CD4-positive, alpha-beta memory T cell (primary cell): Measurements from ENCODE around the gene VWA1. TPM values are rescaled to one million over a fixed set of nuclear protein-coding genes. Genes with fewer than 3 reads are reported as not detected.
A peak's percentile ranks its signal among the peaks of the same experiment; 100 is the strongest.
"Not testable (repeated sequence)": the region's sequence is repeated elsewhere in the genome, so short reads cannot be mapped to it uniquely, and the experiment has no call there.

Experiments
- CTCF ChIA-PET: fragments of 350-600 bp; sonication (Branson Sonifier 250); formaldehyde crosslinking; loops from one replicate; lab custom pipeline; 2021; ENCODE audit warnings: inconsistent platforms; ENCODE audit not compliant: partially characterized antibody; lab: Charles Lee
- POLR2A ChIA-PET: fragments of 350-600 bp; sonication (Branson Sonifier 250); formaldehyde crosslinking; loops from one replicate; lab custom pipeline; 2021; ENCODE audit not compliant: partially characterized antibody; lab: Charles Lee
- DNase-seq, 5 donors: peaks; one replicate each; pipeline versions ENCODE4 v3.0.0 to v3.0.0-alpha.2; 2020 to 2022; ENCODE audit warnings: mixed read lengths in 1 of 5
- H3K27ac ChIP-seq: one replicate; pipeline ENCODE4 v1.7.0; 2013; ENCODE audit warnings: low read depth, low read length
- H3K27me3 ChIP-seq: 2 replicates; pipeline ENCODE4 v1.7.0; 2013; ENCODE audit warnings: mild to moderate bottlenecking, low read length, moderate library complexity; ENCODE audit not compliant: insufficient read depth
- H3K36me3 ChIP-seq: 2 replicates; pipeline ENCODE4 v1.7.0; 2013; ENCODE audit warnings: mild to moderate bottlenecking, low read length, moderate library complexity; ENCODE audit not compliant: insufficient read depth
- H3K4me1 ChIP-seq: 2 replicates; pipeline ENCODE4 v1.7.0; 2013; ENCODE audit warnings: mild to moderate bottlenecking, low read length, moderate library complexity; ENCODE audit not compliant: insufficient read depth
- H3K4me3 ChIP-seq, 2 donors: one replicate each; pipeline ENCODE4 v1.7.0; 2013; ENCODE audit warnings: low read length in 2 of 2, mild to moderate bottlenecking in 1 of 2
- H3K9me3 ChIP-seq, 2 donors: one replicate each; pipeline ENCODE4 v1.7.0; 2013; ENCODE audit warnings: low read length in 2 of 2, control low read depth in 1 of 2; ENCODE audit not compliant: control insufficient read depth in 1 of 2
- H3K27ac Mint-ChIP-seq, 7 donors: one replicate each; pipeline ENCODE4 v1.8.0; 2020 to 2021; ENCODE audit warnings: mixed read lengths in 7 of 7, mild to moderate bottlenecking in 6 of 7, inconsistent platforms in 3 of 7, moderate library complexity in 3 of 7
- H3K27me3 Mint-ChIP-seq, 2 donors: one replicate each; pipeline ENCODE4 v1.8.0; 2020 to 2021; ENCODE audit warnings: mixed read lengths in 2 of 2
- H3K36me3 Mint-ChIP-seq, 2 donors: one replicate each; pipeline ENCODE4 v1.8.0; 2020 to 2021; ENCODE audit warnings: mixed read lengths in 2 of 2, inconsistent platforms in 1 of 2, mild to moderate bottlenecking in 1 of 2
- H3K4me1 Mint-ChIP-seq, 4 donors: one replicate each; pipeline ENCODE4 v1.8.0; 2020 to 2021; ENCODE audit warnings: mixed read lengths in 4 of 4, mild to moderate bottlenecking in 1 of 4
- H3K4me3 Mint-ChIP-seq, 8 donors: one replicate each; pipeline ENCODE4 v1.8.0; 2020 to 2021; ENCODE audit warnings: mixed read lengths in 8 of 8, mild to moderate bottlenecking in 7 of 8, moderate library complexity in 6 of 8, inconsistent platforms in 3 of 8
- H3K9me3 Mint-ChIP-seq, 8 donors: one replicate each; pipeline ENCODE4 v1.8.0; 2020 to 2021; ENCODE audit warnings: mixed read lengths in 8 of 8, mild to moderate bottlenecking in 5 of 8, inconsistent platforms in 3 of 8, moderate library complexity in 1 of 8
- intact Hi-C: fragments of 100-400 bp; cut with micrococcal nuclease; formaldehyde crosslinking; loops from one replicate; pipeline ENCODE4 v1.15.1; 2023
- polyA plus RNA-seq, 2 donors: library from polyadenylated mRNA; unstranded; fragments of 300-500 nt; fragmentation: Illumina TruSeq; gene quantifications; one replicate each; pipeline ENCODE4 v1.2.3, GENCODE V29; 2021
- total RNA-seq, 2 experiments: library from RNA; stranded (reverse); gene quantifications; one replicate each; pipeline ENCODE4 v1.2.3, GENCODE V29; 2021

VWA1 gene
- total and polyA plus RNA-seq, 4 experiments from 2014 or later, result not detected

DNA sequence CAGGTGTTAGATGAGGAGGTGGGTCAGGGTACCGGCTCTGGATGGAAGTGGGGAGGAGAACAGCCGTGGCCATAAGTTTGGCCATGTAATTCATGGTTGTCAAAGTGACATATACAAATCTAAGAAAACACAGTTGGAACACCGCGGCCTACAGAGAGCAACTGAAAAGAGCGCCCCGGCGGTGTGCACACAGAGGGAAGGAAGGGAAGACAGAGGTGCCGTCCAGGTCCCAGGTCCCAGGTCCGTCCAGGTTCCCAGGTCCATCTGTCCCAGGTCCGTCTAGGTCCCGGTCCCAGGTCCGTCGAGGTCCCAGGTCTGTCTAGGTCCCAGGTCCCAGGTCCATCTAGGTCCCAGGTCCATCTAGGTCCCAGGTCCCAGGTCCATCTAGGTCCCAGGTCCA lies 23.9 kb upstream of the VWA1 start:
- CTCF ChIA-PET, result no interaction called here
- peaks cover 9 to 26% (median 16%) of the 10 kb centered on the region in 4 donors for H3K4me1 Mint-ChIP-seq
- no peaks in the 10 kb centered on the region for H3K27me3 Mint-ChIP-seq
- H3K4me3 Mint-ChIP-seq, result peak overlapping the region in 1 of 8 donors; percentile 33
- H3K27ac ChIP-seq, result no peak overlapping the region
- H3K27me3 ChIP-seq, result no peaks in the 10 kb centered on the region
- peaks cover 16% of the 10 kb centered on the region for H3K4me1 ChIP-seq
- H3K4me3 ChIP-seq, result no peak overlapping the region
- peaks cover 0 to 3% (median 0%) of the 10 kb centered on the region in 8 donors for H3K9me3 Mint-ChIP-seq
- POLR2A ChIA-PET, result interaction anchor here (1.1 kb wide), 1 partner anchor 9 kb away, joined by 3 read pairs; no protein-coding TSS in a partner anchor
- no peak for DNase-seq
- intact Hi-C loops, result no loop called here
- no peaks in the 10 kb centered on the region for H3K36me3 ChIP-seq
- H3K27ac Mint-ChIP-seq, result peak overlapping the region in 4 of 7 donors; percentile 29 to 80 (median 61)
- no peaks in the 10 kb centered on the region for H3K9me3 ChIP-seq
- H3K36me3 Mint-ChIP-seq, result peaks cover 0 to 11% of the 10 kb centered on the region in 2 donors

DNA sequence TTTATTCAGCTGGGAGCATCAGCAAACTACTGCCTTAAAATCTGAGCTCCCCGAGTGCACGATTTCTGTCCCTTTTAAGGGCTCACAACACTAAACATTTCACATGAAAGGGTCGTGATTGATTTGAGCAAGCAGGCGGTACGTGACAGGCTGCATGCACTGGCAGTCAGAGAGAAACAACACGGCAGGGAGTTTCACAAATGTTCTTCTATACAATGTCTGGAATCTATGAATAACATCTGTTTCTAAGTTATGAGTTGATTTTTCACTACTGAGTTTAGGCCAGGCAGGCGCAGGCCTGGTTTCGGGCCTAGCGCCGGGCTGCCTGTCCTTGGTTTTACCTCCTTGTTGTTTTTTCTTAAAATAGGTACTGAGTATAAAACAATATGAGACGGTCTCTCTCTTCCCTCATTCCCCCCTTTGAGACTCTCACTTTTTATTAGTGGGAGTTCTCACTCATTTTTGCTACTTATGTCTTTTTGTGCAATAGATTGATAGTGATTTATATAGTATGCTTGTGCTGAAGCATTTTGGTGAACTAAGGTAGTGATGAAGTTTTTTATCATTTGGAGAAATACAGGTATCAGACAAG lies 23.1 kb upstream of the VWA1 start:
- H3K4me3 ChIP-seq, H3K36me3 ChIP-seq, H3K27me3 Mint-ChIP-seq, H3K9me3 Mint-ChIP-seq, CTCF ChIA-PET, H3K4me3 Mint-ChIP-seq, H3K27me3 ChIP-seq, H3K36me3 Mint-ChIP-seq, H3K27ac ChIP-seq, POLR2A ChIA-PET, H3K9me3 ChIP-seq, DNase-seq, intact Hi-C loops: not testable (repeated sequence)
- H3K27ac Mint-ChIP-seq, result peak overlapping the region in 1 of 7 donors; percentile 44
- H3K4me1 ChIP-seq, result peaks cover 16% of the 10 kb centered on the region
- peaks cover 6 to 26% (median 12%) of the 10 kb centered on the region in 4 donors for H3K4me1 Mint-ChIP-seq

DNA sequence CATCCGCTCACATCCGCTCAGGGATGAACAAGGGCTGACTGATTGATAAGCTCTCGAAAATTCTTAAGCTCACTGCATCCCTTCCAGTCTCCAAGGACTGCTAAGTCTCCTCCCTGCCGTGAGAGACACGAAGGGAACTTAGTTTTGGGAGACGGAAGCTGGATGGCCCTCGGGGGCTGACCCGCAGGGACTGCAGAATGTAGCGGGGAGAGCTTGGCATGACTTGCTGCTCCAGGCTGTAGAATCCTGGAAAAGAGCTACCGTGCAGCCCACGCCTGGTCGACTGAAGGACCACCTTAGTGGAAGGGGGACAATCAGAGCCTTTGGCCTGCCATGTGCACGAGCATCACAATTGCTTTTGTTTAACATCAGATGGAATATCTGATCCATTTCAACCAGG lies 19.7 kb upstream of the VWA1 start:
- Histone ChIP-seq H3K36me3 (no peaks in the 10 kb centered on the region), H3K4me3 (no peak overlapping the region), H3K27me3 (no peaks in the 10 kb centered on the region), H3K9me3 (no peaks in the 10 kb centered on the region), H3K27ac (no peak overlapping the region), H3K4me1 (no peaks in the 10 kb centered on the region)
- peaks cover 0 to 3% (median 0%) of the 10 kb centered on the region in 8 donors for H3K9me3 Mint-ChIP-seq
- intact Hi-C loops, result no loop called here
- CTCF ChIA-PET, result interaction anchor here (1.2 kb wide), 1 partner anchor 8 kb away, joined by 3 read pairs; no protein-coding TSS in a partner anchor
- H3K4me1 Mint-ChIP-seq, result peaks cover 0 to 8% (median 1%) of the 10 kb centered on the region in 4 donors
- no peak overlapping the region for H3K4me3 Mint-ChIP-seq
- H3K27me3 Mint-ChIP-seq, result peaks cover 0 to 7% of the 10 kb centered on the region in 2 donors
- no peaks in the 10 kb centered on the region for H3K36me3 Mint-ChIP-seq
- H3K27ac Mint-ChIP-seq, result no peak overlapping the region
- POLR2A ChIA-PET, result no interaction called here
- no peak for DNase-seq

DNA sequence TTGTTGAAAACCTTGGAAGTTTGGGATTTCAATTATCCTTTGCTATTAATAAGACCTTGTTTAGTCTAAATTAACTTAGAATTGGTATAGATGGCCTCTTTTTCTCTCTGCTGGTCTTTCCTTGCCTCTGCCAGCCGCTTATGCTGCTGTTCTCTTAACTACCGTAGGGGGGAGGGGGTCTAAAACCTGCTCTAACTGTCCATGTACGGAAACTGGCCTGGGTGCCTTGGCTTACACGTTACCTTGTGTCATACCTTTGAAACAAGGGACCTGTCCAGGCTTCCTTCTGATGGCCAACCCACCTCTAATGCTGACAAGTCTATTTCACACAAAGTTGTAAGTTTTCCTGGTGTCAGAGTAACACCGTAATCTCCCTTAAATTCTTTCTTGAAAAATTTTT lies 18.1 kb upstream of the VWA1 start:
- POLR2A ChIA-PET, H3K36me3 ChIP-seq, H3K27me3 Mint-ChIP-seq, H3K4me1 Mint-ChIP-seq, H3K27ac ChIP-seq, H3K9me3 ChIP-seq, H3K4me1 ChIP-seq, H3K36me3 Mint-ChIP-seq, H3K27me3 ChIP-seq, H3K4me3 ChIP-seq, CTCF ChIA-PET, H3K4me3 Mint-ChIP-seq, intact Hi-C loops, H3K27ac Mint-ChIP-seq, DNase-seq, H3K9me3 Mint-ChIP-seq: not testable (repeated sequence)

DNA sequence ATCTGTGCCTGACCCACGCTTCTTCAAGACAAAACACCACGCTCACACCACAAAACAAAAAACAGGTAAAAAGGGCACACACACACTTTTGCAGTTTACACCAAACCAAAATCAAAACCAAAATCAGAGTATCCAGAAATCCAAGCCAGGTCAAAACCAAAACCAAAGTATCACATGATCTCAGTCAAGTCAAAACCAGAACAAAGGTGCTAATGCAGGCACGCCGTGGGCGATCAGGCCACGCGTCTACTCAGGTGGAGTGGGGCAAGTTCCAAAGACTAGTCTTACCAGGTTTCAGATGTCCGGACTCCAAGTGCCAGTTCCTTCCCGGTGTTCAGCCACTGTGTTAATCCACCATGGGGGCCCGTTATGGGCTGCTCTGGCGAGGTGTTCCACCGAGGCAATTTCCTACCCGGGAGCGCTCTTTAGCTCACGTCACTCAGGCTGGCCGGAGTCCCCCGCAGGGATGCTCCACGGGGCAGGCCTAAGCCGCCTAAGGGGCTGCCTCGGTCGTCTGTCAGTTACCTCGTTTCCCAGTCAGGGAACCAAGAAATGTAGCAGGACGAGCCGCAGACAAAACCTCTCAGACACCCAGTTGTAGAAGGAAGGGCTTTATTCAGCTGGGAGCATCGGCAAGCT lies 17.5 kb upstream of the VWA1 start:
- H3K36me3 ChIP-seq, H3K4me1 Mint-ChIP-seq, H3K4me1 ChIP-seq, H3K9me3 ChIP-seq, H3K36me3 Mint-ChIP-seq, H3K9me3 Mint-ChIP-seq, POLR2A ChIA-PET, CTCF ChIA-PET, H3K4me3 Mint-ChIP-seq, H3K27ac ChIP-seq, H3K4me3 ChIP-seq, H3K27me3 ChIP-seq, H3K27me3 Mint-ChIP-seq, DNase-seq, intact Hi-C loops: not testable (repeated sequence)
- H3K27ac Mint-ChIP-seq, result peak overlapping the region in 2 of 7 donors; percentile 2 to 36

DNA sequence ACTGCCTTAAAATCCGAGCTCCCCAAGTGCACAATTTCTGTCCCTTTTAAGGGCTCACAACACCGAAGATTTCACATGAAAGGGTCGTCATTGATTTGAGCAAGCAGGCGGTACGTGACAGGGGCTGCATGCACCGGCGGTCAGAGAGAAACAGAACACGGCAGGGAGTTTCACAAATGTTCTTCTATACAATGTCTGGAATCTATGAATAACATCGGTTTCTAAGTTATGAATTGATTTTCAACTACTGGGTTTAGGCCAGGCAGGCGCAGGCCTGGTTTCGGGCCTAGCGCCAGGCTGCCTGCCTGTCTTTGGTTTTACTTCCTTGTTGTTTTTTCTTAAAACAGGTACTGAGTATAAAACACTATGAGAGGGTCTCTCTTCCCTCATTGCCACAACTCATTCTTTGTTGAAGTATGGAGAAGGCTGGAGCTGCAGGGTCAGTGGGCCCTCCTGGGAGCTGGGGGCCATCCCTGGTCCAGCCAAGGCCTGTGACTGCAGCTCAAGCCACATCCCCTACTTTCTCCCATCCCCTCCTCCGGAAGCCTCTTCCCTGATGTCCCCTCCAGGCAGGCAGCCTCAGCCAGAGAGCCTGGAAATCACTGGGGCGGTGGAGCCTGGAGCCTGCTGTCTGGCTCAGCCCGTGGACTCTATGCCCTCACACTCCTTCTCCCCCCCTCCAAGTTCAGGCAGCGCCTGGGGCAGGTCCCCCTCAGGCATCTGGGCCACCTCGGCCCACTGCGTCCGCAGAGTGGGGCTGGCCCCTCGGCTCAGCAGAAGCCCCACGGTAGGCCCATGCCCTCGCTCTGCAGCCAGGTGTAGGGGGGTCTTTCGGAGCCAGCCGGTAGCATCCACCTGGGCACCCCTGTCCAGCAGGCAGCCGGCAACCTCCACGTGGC lies 16.8 kb upstream of the VWA1 start:
- Histone ChIP-seq H3K27ac (no peak overlapping the region), H3K4me1 (no peaks in the 10 kb centered on the region), H3K4me3 (no peak overlapping the region), H3K9me3 (no peaks in the 10 kb centered on the region), H3K36me3 (no peaks in the 10 kb centered on the region), H3K27me3 (no peaks in the 10 kb centered on the region)
- Mint-ChIP-seq H3K27ac (peak overlapping the region in 1 of 7 donors; percentile 36), H3K4me1 (peaks cover 0 to 8% (median under 1%) of the 10 kb centered on the region in 4 donors), H3K9me3 (no peaks in the 10 kb centered on the region), H3K27me3 (peaks cover 8 to 10% of the 10 kb centered on the region in 2 donors), H3K4me3 (no peak overlapping the region), H3K36me3 (no peaks in the 10 kb centered on the region)
- DNase-seq, result peak in 1 of 5 donors; percentile 32
- CTCF ChIA-PET, result no interaction called here
- POLR2A ChIA-PET, result no interaction called here
- intact Hi-C loops, result no loop called here

DNA sequence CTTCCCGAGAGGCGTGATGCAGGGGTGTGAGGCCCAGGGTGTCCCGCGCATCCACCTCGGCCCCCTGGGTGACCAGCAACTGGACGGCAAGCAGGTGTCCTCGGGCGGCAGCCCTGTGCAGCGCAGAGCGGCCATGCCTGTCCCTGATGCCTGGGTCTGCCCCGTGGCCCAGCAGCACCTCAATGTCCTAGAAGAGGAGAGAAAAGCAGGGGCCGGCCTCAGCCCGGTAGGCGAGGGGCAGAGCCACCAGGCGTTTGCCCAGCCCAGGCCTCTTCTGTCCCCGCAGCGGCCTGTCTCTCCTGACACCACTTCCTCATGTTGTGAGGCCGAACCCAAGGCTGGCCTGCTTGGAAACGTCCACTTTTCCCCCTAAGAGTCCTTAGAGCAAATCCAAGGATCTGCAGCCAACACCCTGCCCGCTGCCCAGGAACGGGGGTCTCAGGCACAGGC lies 16.1 kb upstream of the VWA1 start:
- Histone ChIP-seq H3K4me3 (no peak overlapping the region), H3K9me3 (no peaks in the 10 kb centered on the region), H3K4me1 (no peaks in the 10 kb centered on the region), H3K27ac (no peak overlapping the region), H3K36me3 (no peaks in the 10 kb centered on the region), H3K27me3 (no peaks in the 10 kb centered on the region)
- H3K4me3 Mint-ChIP-seq, result no peak overlapping the region
- POLR2A ChIA-PET, result no interaction called here
- peaks cover 0 to 8% (median under 1%) of the 10 kb centered on the region in 4 donors for H3K4me1 Mint-ChIP-seq
- CTCF ChIA-PET, result no interaction called here
- no peaks in the 10 kb centered on the region for H3K9me3 Mint-ChIP-seq
- DNase-seq, result peak in 1 of 5 donors; percentile 9
- no peak overlapping the region for H3K27ac Mint-ChIP-seq
- H3K27me3 Mint-ChIP-seq, result peaks cover 8 to 10% of the 10 kb centered on the region in 2 donors
- H3K36me3 Mint-ChIP-seq, result no peaks in the 10 kb centered on the region
- intact Hi-C loops, result no loop called here
